ENCODE measurements around the gene FAM107B.
A peak's percentile ranks its signal among the peaks of the same experiment; 100 is the strongest.
"Not testable (repeated sequence)": the region's sequence is repeated elsewhere in the genome, so short reads cannot be mapped to it uniquely, and the experiment has no call there.

Gene FAM107B

GRCh38 chr10:14595526-14596182 is 179.0 kb downstream of the FAM107B start:
- DNase-seq: no peak

- no peak for DNase-seq
Observed at GRCh38 chr10:14594878-14595525, 179.7 kb downstream of the FAM107B start.

- DNase-seq: no peak
Observed at GRCh38 chr10:14593806-14594205, 180.9 kb downstream of the FAM107B start.

GRCh38 chr10:14592566-14592965 is 182.1 kb downstream of the FAM107B start:
- DNase-seq: peak; percentile 6

- DNase-seq: no peak
Observed at GRCh38 chr10:14592026-14592425, 182.7 kb downstream of the FAM107B start.

GRCh38 chr10:14588938-14589294 is 185.8 kb downstream of the FAM107B start:
- DNase-seq: not testable (repeated sequence)

- no peak for DNase-seq
Observed at GRCh38 chr10:14588084-14588937, 186.4 kb downstream of the FAM107B start.

GRCh38 chr10:14587540-14588083 is 187.1 kb downstream of the FAM107B start:
- DNase-seq: no peak

- no peak for DNase-seq
Observed at GRCh38 chr10:14586901-14587300, 187.8 kb downstream of the FAM107B start.

- no peak for DNase-seq
Observed at GRCh38 chr10:14585287-14586193, 189.2 kb downstream of the FAM107B start.

- DNase-seq: no peak
Observed at GRCh38 chr10:14584661-14585060, 190.0 kb downstream of the FAM107B start.

GRCh38 chr10:14583967-14584366 is 190.7 kb downstream of the FAM107B start:
- DNase-seq: no peak

GRCh38 chr10:14583252-14583651 is 191.4 kb downstream of the FAM107B start:
- no peak for DNase-seq

GRCh38 chr10:14581553-14582321 is 193.0 kb downstream of the FAM107B start:
- no peak for DNase-seq

GRCh38 chr10:14580671-14581332 is 193.9 kb downstream of the FAM107B start:
- no peak for DNase-seq

GRCh38 chr10:14579405-14579804 is 195.3 kb downstream of the FAM107B start:
- DNase-seq: no peak

GRCh38 chr10:14578060-14578952 is 196.4 kb downstream of the FAM107B start:
- no peak for DNase-seq

- no peak for DNase-seq
Observed at GRCh38 chr10:14574885-14575284, 199.8 kb downstream of the FAM107B start.

- DNase-seq: no peak
Observed at GRCh38 chr10:14574291-14574690, 200.4 kb downstream of the FAM107B start.

GRCh38 chr10:14573666-14574261 is 200.9 kb downstream of the FAM107B start:
- DNase-seq: no peak
